Stimulated activated CD4-positive, alpha-beta T cell treated with anti-CD3 and anti-CD28 coated beads, TNF-alpha, amount 100 ng/mL, for 24 hours (primary cell): Measurements from ENCODE around the gene ZSCAN10.
A peak's percentile ranks its signal among the peaks of the same experiment; 100 is the strongest.

Experiments used
- DNase-seq, 3 experiments: peaks; one replicate each; pipeline ENCODE4 v3.0.0-alpha.2; 2020; ENCODE audit warnings: low read depth in 3 of 3

Gene ZSCAN10

GRCh38 chr16:3134338-3135125, 35.4 kb upstream of the ZSCAN10 start, which contains the start of gene ZNF213:
ZNF213 (plus strand) TSS chr16:3135029; CDS start chr16:3137281, 2,252 bp downstream.
- peak; percentile 84 to 92 (median 86) for DNase-seq

- no peak for DNase-seq
Observed at GRCh38 chr16:3133844-3134243, 34.8 kb upstream of the ZSCAN10 start.

- peak in 1 of 3 experiments; percentile 47 for DNase-seq
Observed at GRCh38 chr16:3131755-3132377, 32.8 kb upstream of the ZSCAN10 start.

DNA sequence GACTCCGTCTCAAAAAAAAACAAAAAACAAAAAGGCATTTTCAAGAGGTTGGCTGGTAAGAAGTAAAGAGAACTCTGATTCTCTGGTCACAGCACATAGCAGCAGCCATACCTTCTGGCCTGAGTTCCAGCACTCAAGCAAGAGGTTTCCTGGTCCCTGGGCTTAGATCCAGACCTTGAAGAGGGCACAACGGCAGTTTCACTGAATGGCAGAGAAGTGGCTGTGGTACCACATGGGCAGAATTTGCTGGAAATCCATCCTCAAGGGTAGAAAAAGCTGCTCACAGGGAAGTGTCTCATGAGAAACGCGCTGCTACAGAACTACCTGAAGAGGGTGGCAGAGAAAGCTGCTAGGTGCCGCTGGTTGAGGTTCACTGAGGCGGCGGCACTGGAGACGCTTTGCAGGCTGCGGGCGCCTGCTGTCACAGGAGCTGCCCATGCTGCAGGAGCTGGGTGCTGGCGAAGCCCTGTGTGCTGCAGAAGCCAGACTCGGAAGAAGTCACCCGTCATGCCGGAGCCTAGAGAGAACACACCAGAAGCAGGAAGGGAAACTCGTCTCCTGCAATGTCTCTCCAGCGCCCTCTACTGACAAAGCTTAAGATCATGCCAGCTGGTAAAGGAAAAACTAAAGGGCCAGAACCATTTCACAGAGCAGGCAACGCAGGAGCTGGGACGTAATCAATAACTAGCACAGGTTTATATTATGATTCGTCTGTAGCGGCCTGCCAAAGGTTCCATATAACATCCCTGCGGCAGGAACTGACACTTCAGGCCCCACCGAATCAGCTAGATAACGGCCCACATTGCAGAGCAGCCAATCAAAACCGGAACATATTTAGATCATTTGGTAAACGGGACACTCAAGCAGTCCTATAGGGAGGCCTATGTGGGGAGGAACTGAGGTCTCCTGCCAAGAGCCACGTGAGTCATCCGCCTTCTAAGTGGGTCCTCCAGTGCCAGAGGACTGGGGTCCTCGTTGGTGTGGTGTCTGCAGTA, 30.3 kb upstream of the ZSCAN10 start:
- DNase-seq, result peak; percentile 63 to 79 (median 63)

DNA sequence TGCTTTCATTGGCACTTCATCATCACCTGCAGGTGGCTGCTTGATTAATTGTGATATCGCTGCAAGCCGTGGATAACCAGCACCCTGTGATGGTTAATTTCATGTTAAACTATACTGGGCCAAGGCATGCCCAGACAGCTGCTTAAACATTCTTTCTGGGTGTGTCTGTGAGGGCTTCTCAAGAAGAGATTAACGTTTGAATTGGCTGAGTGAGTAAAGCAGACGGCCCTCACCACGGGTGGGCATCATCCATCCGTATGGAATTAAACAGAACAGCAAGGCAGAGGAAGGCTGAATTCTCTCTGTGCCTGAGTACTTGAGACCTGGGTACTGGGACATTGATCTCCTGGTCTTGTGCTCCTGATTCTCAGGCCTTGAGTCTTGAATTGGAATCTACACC, 28.7 kb upstream of the ZSCAN10 start:
- DNase-seq, result no peak

GRCh38 chr16:3123986-3124886, 25.1 kb upstream of the ZSCAN10 start:
- peak; percentile 91 to 98 (median 95) for DNase-seq

DNA sequence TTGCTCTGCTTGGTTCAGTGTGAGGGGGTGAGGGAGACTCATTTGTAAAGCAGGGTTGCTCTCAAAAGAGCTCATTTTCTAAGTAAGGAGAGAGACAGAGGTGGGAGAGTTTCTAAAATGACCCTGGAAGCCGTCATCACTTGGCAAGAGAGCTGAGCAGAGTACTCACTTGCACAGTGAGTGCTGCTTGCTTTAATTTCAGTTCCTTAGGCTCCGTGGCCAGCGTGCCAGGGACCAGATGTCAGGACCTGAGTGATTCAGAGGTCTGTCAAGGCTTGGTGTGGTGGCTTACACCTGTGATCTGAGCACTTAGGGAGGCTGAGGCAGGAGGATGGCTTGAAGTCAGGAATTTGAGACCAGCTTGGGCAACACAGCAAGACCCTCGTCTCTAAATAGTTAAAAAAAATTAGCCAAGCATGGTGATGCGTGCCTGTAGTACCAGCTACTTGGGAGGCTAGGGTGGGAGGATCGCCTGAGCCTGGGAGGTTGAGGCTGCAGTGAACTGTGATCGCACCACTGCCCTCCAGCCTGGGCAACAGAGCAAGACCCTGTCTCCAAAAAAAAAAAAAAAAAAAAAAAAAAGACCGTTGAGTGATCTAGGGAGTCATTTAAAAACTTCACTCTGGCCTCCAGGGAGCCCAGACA, 24.0 kb upstream of the ZSCAN10 start:
- no peak for DNase-seq

DNA sequence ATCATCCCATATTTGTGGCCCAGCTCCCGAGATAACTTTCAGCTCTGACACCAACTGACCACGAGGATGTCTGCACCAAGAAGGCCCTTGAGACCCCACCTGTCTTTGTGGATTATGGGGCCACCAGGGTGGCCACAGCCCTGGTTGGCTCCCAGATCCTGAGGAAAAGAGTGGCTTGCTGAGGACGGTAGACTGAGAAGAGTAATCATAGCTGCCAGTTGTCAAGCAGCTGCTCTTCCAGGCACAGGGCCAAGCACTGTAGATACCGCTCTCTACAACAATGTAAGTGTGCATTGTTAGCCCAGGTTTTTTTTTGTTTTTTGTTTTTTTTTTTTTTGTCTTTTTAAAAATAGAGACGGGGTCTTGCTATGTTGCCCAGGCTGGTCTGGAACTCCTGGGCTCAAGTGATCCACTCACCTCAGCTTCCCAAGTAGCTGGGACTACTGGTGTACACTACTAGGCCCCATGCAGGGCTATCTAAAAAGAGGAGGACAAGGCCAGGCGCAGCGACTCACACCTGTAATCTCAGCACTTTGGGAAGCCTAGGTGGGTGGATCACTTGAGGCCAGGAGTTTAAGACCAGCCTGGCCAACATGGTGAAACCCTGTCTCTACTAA, 22.9 kb upstream of the ZSCAN10 start:
- no peak for DNase-seq

- DNase-seq, result no peak
Observed at GRCh38 chr16:3120435-3120834, 21.3 kb upstream of the ZSCAN10 start.

- no peak for DNase-seq
Observed at GRCh38 chr16:3119701-3120408, 20.8 kb upstream of the ZSCAN10 start.

DNA sequence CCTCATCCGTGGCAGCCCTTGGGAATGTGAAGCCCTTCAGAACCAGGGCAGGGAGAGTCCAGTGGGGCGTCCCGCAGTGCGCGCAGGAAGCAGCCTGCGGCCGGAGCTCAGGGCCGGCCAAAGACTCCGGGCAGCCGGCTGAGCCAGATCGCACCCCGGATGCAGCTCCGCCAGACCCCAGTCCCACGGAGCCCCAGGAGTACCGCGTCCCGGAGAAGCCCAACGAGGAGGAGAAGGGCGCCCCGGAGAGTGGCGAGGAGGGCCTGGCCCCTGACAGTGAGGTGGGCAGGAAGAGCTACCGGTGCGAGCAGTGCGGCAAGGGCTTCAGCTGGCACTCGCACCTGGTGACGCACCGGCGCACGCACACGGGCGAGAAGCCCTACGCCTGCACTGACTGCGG, 20.2 kb upstream of the ZSCAN10 start:
- DNase-seq, result no peak

DNA sequence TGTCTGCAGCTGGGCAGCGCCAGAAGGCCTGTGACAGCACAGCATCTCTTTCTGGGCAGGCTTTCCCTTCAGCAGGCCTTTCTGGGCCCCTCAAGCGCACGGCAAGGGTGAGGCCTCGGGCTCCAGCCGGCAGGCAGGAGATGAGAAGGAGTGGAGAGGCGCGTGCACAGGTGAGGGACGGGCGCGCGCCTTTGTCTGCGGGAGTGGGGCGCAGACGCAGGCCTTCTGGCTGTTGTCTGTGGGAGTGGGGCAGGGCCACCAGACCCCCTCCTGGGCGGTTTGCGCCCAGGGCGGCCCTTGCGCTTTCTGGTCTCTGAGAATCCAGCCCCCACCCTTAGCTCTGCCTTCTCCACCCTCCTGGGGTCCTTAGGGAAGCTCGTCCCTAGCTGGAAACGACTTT, 19.8 kb upstream of the ZSCAN10 start:
- no peak for DNase-seq

- no peak for DNase-seq
Observed at GRCh38 chr16:3118204-3118790, 19.2 kb upstream of the ZSCAN10 start.

GRCh38 chr16:3115561-3115960, 16.5 kb upstream of the ZSCAN10 start:
- no peak for DNase-seq

DNA sequence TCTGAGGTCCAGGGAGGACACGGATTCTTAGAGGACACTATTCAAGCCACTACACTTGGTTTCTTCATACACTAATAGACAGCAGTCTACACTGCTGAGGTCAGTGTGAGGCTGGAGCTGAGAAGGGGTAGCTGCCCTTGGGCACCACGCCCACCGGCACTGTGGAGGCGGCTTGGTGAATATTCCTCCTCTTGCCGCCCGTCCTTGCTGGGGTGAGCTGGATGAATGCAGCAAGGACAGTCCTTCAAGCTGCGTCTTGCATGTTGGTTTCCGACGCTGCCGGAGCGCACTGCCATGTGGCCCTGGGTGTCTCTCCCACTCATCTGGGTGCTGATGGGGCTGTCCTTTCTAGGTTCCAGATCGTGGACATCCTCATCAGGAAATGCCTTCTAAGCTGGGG, 15.9 kb upstream of the ZSCAN10 start:
- DNase-seq, result no peak

- DNase-seq, result no peak
Observed at GRCh38 chr16:3113765-3114479, 14.8 kb upstream of the ZSCAN10 start.

GRCh38 chr16:3112881-3113574, 13.9 kb upstream of the ZSCAN10 start:
- no peak for DNase-seq
